ENCODE data around the gene EIF4E1B. TPM values are rescaled to one million over a fixed set of nuclear protein-coding genes. Genes with fewer than 3 reads are reported as not detected.

The EIF4E1B gene
- total and polyA plus RNA-seq, 2 experiments from 2014 or later: not detected

- H3K27ac ChIP-seq: no peak overlapping the region
- H3F3A ChIP-seq (ENCODE audit: insufficient read depth): 0 out of 2 replicates have a peak, but pooled peaks cover 4% of the 10 kb centered on the region
- H2AFZ ChIP-seq: no peak overlapping the region
- H3K4me1 ChIP-seq (ENCODE audit: insufficient read depth): no peaks in the 10 kb centered on the region
- no peak for DNase-seq
- H3K9ac ChIP-seq: no peak overlapping the region
- H3K79me2 ChIP-seq (ENCODE audit: insufficient read depth): no peaks in the 10 kb centered on the region
- H3K9me3 ChIP-seq (ENCODE audit: low read depth): no peaks in the 10 kb centered on the region
- H3K27me3 ChIP-seq (replicated peaks; ENCODE audit: insufficient read depth): no peaks in the 10 kb centered on the region
- TF ChIP-seq EZH2 (IDR thresholded peaks at IDR 0.05; ENCODE audit: insufficient read depth, poor library complexity, severe bottlenecking): no peak
- no peak for TF ChIP-seq EZH2phosphoT487 (IDR thresholded peaks at IDR 0.05; ENCODE audit: insufficient read depth, low read depth)
- no peak overlapping the region for H3K4me3 ChIP-seq
- WGBS, 2 experiments (ENCODE audit: low coverage in 1 of 2, low lambda C conversion rate in 2 of 2, missing lambda C conversion rate in 2 of 2): 97 to 98% methylated on average over 4 of the region's 4 CpGs
- in situ Hi-C loops (cut with MboI): no loop called here
- H4K20me1 ChIP-seq (ENCODE audit: insufficient read depth): no peaks in the 10 kb centered on the region
- H3K4me2 ChIP-seq (ENCODE audit: unreplicated experiment): no peak overlapping the region
- no peaks in the 10 kb centered on the region for H3K36me3 ChIP-seq (ENCODE audit: low read depth)
- no peaks in the 10 kb centered on the region for H3K9me2 ChIP-seq (ENCODE audit: insufficient read depth)
These were observed 22.3 kb upstream of the EIF4E1B start for GRCh38 chr5:176608142-176608705.

- Histone ChIP-seq H3F3A (ENCODE audit: insufficient read depth) (0 out of 2 replicates have a peak, but pooled peaks cover 4% of the 10 kb centered on the region), H3K9ac (peak overlapping the region; percentile 55; the same call in 1 of the 2 replicates), H3K4me3 (peak overlapping the region; percentile 74), H3K9me2 (ENCODE audit: insufficient read depth) (no peaks in the 10 kb centered on the region), H2AFZ (no peak overlapping the region; the same call in 1 of the 2 replicates), H3K4me1 (ENCODE audit: insufficient read depth) (peaks cover 5% of the 10 kb centered on the region), H3K4me2 (ENCODE audit: unreplicated experiment) (peak overlapping the region; percentile 53), H3K36me3 (ENCODE audit: low read depth) (no peaks in the 10 kb centered on the region), H4K20me1 (ENCODE audit: insufficient read depth) (no peaks in the 10 kb centered on the region), H3K27me3 (replicated peaks; ENCODE audit: insufficient read depth) (no peaks in the 10 kb centered on the region), H3K9me3 (ENCODE audit: low read depth) (no peaks in the 10 kb centered on the region), H3K27ac (no peak overlapping the region), H3K79me2 (ENCODE audit: insufficient read depth) (no peaks in the 10 kb centered on the region)
- DNase-seq: peak; percentile 38
- in situ Hi-C loops (cut with MboI): no loop called here
- WGBS, 2 experiments (ENCODE audit: low coverage in 1 of 2, low lambda C conversion rate in 2 of 2, missing lambda C conversion rate in 2 of 2): 29 to 47% methylated on average over 31 to 43 of the region's 46 CpGs
- TF ChIP-seq EZH2phosphoT487 (IDR thresholded peaks at IDR 0.05; ENCODE audit: insufficient read depth, low read depth) (no peak), EZH2 (IDR thresholded peaks at IDR 0.05; ENCODE audit: insufficient read depth, poor library complexity, severe bottlenecking) (no peak)
These were observed 21.3 kb upstream of the EIF4E1B start for GRCh38 chr5:176608937-176609723.

DNA sequence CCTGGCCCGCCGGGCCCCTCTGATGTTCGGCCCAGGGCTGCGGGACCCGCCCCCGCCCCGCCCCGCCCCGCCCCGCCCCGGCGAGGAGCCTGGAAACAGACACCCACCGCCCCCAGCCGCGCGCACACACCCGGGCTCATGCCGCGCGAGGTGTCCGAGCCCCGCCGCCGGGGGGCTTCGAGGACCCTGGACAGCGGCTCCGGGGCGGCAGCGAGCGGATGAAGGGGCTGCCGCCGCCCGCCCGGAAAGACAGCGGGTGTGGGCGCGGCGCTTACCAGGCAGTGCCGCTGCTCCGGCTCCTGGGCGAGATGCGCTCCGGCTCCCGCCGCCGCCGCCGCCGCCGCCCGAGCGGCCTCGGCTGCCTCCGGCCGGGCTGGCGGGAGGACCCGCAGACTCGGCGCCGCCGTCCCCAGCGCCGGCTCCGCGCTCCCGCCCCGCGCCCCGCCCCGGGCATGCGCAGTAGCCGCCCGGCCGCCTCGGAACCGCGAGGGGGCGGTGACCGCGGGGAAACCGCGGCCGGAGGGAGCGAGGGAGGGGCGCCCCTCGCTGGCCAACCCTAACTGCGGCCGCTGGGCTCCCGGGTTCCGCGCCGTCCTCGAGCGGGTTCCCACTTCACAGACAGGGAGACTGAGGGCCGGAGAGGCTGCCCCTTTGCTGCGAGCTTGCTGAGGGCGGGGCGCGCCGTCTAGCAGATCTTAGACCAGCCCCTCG lies 20.6 kb upstream of the EIF4E1B start, which contains the start of gene GPRIN1:
GPRIN1 (minus strand) TSS at position 433 of the 711 bp plus-strand sequence. CDS start 10,322 bp downstream, outside the sequence.
- Histone ChIP-seq H3K9me2 (ENCODE audit: insufficient read depth) (no peaks in the 10 kb centered on the region), H3K9me3 (ENCODE audit: low read depth) (no peaks in the 10 kb centered on the region), H3K4me1 (ENCODE audit: insufficient read depth) (peaks cover 11% of the 10 kb centered on the region), H3K27me3 (replicated peaks; ENCODE audit: insufficient read depth) (no peaks in the 10 kb centered on the region), H3K4me2 (ENCODE audit: unreplicated experiment) (peak within 1 kb of the TSS; percentile 62), H3K36me3 (ENCODE audit: low read depth) (no peaks in the 10 kb centered on the region), H3K79me2 (ENCODE audit: insufficient read depth) (no peaks in the 10 kb centered on the region), H3F3A (ENCODE audit: insufficient read depth) (0 out of 2 replicates have a peak, but pooled peaks cover 4% of the 10 kb centered on the region), H3K9ac (peak within 1 kb of the TSS; percentile 55; the same call in 1 of the 2 replicates), H4K20me1 (ENCODE audit: insufficient read depth) (no peaks in the 10 kb centered on the region), H3K27ac (no peak within 1 kb of the TSS), H3K4me3 (peak within 1 kb of the TSS; percentile 74), H2AFZ (peak within 1 kb of the TSS; percentile 83; the same call in 1 of the 2 replicates)
- TF ChIP-seq EZH2 (IDR thresholded peaks at IDR 0.05; ENCODE audit: insufficient read depth, poor library complexity, severe bottlenecking) (no peak), EZH2phosphoT487 (IDR thresholded peaks at IDR 0.05; ENCODE audit: insufficient read depth, low read depth) (no peak)
- WGBS, 2 experiments (ENCODE audit: low coverage in 1 of 2, low lambda C conversion rate in 2 of 2, missing lambda C conversion rate in 2 of 2): 4 to 11% methylated on average over 12 to 21 of the region's 101 CpGs
- in situ Hi-C loops (cut with MboI): no loop called here
- DNase-seq: peak; percentile 80

DNA sequence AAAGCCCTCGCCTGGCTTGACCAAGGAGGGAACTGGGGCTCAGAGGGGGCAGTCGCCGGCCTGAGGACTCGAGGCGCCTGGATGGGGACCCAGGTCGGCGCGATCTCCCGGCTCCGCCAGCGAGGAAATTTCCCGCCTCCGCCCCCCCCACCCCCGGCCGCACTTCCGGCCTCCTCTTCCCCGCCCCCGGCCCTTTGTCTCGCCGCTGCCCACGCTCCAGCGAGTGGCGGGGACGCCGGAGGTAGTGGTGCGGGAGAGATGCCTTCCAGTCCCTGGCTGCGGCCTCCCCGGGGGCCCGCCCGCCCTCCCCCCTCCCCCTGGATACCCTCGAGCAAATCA lies 20.1 kb upstream of the EIF4E1B start:
- Histone ChIP-seq H3K27me3 (replicated peaks; ENCODE audit: insufficient read depth) (no peaks in the 10 kb centered on the region), H3K9ac (no peak overlapping the region), H3K9me3 (ENCODE audit: low read depth) (no peaks in the 10 kb centered on the region), H3K4me3 (peak overlapping the region; percentile 74), H3K36me3 (ENCODE audit: low read depth) (no peaks in the 10 kb centered on the region), H3K4me2 (ENCODE audit: unreplicated experiment) (peak overlapping the region; percentile 62), H2AFZ (peak overlapping the region; percentile 83; the same call in 1 of the 2 replicates), H3F3A (ENCODE audit: insufficient read depth) (0 out of 2 replicates have a peak, but pooled peaks cover 4% of the 10 kb centered on the region), H3K27ac (no peak overlapping the region), H3K4me1 (ENCODE audit: insufficient read depth) (peaks cover 17% of the 10 kb centered on the region), H3K9me2 (ENCODE audit: insufficient read depth) (no peaks in the 10 kb centered on the region), H3K79me2 (ENCODE audit: insufficient read depth) (no peaks in the 10 kb centered on the region), H4K20me1 (ENCODE audit: insufficient read depth) (no peaks in the 10 kb centered on the region)
- in situ Hi-C loops (cut with MboI): no loop called here
- no peak for TF ChIP-seq EZH2phosphoT487 (IDR thresholded peaks at IDR 0.05; ENCODE audit: insufficient read depth, low read depth)
- TF ChIP-seq EZH2 (IDR thresholded peaks at IDR 0.05; ENCODE audit: insufficient read depth, poor library complexity, severe bottlenecking): no peak
- 0 to 4% methylated on average over 4 to 31 of the region's 31 CpGs for WGBS, 2 experiments (ENCODE audit: low coverage in 1 of 2, low lambda C conversion rate in 2 of 2, missing lambda C conversion rate in 2 of 2)
- no peak for DNase-seq

Data from GM23248 (cell line).